ENCODE results near the gene REPIN1. TPM values are rescaled to one million over a fixed set of nuclear protein-coding genes. Genes with fewer than 3 reads are reported as not detected.

Gene REPIN1
- total and polyA plus RNA-seq, 2 donors (not counting 1 experiment from before 2014, with no cell fraction given), result 165 to 190 TPM

- H3K9me3 Mint-ChIP-seq (ENCODE audit: insufficient read depth), result no peaks in the 10 kb centered on the region
- DNase-seq (peak; percentile 93), ATAC-seq (ENCODE audit: low read depth) (peak; percentile 91)
- H3K79me2 ChIP-seq (ENCODE audit: control insufficient read depth, insufficient read depth, low read length), result peaks cover 32% of the 10 kb centered on the region
- peak within 1 kb of the TSS; percentile 84 for H3K9ac ChIP-seq (ENCODE audit: low read length)
- H3K4me1 ChIP-seq (ENCODE audit: control insufficient read depth in 2 of 2, insufficient read depth in 2 of 2, low read length in 2 of 2), result peaks cover 22 to 59% of the 10 kb centered on the region in 2 donors
- peaks cover 0 to 7% of the 10 kb centered on the region in 2 experiments for H3K36me3 ChIP-seq (replicated peaks in 1 of 2; ENCODE audit: control extremely low read depth in 1 of 2, control insufficient read depth in 1 of 2, extremely low read depth in 1 of 2, insufficient read depth in 2 of 2, low read length in 1 of 2)
- CTCF ChIA-PET, result interaction anchor here (1.0 to 2.4 kb wide), 6 partner anchors 10 to 73 kb away, joined by 3 to 35 read pairs (median 6); partner anchors contain the start of gene REPIN1
- peak within 1 kb of the TSS; percentile 90 for H3K27ac Mint-ChIP-seq
- intact Hi-C loops (cut with micrococcal nuclease), result loop anchor here (1.0 to 5.0 kb wide), 8 partner anchors 10 to 649 kb away; partner anchors contain the start of genes ABCB8, ACTR3C and LRRC61
- H3K4me3 Mint-ChIP-seq, result peak within 1 kb of the TSS; percentile 96
- whole genome bisulfite sequencing (ENCODE audit: insufficient coverage), result under 1% methylated on average over 56 of the region's 60 CpGs
- TF ChIP-seq CTCF (IDR thresholded peaks at IDR 0.05), result peak; percentile 14
- TF ChIP-seq EZH2 (IDR thresholded peaks at IDR 0.05; ENCODE audit: borderline replicate concordance, insufficient read depth, low read depth, low read length, poor library complexity, severe bottlenecking), result no peak
- H4K20me1 ChIP-seq (ENCODE audit: control insufficient read depth, insufficient read depth, low read length, poor library complexity, severe bottlenecking), result peaks cover 6% of the 10 kb centered on the region
- POLR2A ChIA-PET, result interaction anchor here (2.8 to 4.4 kb wide), 2 partner anchors 11 to 27 kb away, joined by 38 to 64 read pairs; partner anchors contain the start of gene REPIN1
- H3K27ac ChIP-seq (ENCODE audit: low read length in 2 of 2), result peak within 1 kb of the TSS; percentile 84 to 85
- no peaks in the 10 kb centered on the region for H3K27me3 Mint-ChIP-seq
- H3K9me3 ChIP-seq (ENCODE audit: control extremely low read depth in 1 of 3, control insufficient read depth in 2 of 3, insufficient read depth in 1 of 3, low read length in 2 of 3), result no peaks in the 10 kb centered on the region
- H2AFZ ChIP-seq (ENCODE audit: insufficient read depth, low read depth, low read length, poor library complexity, severe bottlenecking), result peak within 1 kb of the TSS; percentile 86
- H3K4me3 ChIP-seq (ENCODE audit: control extremely low read depth in 1 of 5, extremely low read depth in 1 of 5, insufficient read depth in 1 of 5, low read depth in 2 of 5, low read length in 4 of 5), result peak within 1 kb of the TSS; percentile 45 to 91 (median 77)
- H3K27me3 ChIP-seq (replicated peaks in 1 of 4; ENCODE audit: control extremely low read depth in 1 of 4, control insufficient read depth in 3 of 4, insufficient read depth in 4 of 4, low read length in 3 of 4), result no peaks in the 10 kb centered on the region
- peaks cover 71% of the 10 kb centered on the region for H3K4me1 Mint-ChIP-seq
- H3K4me2 ChIP-seq (replicated peaks; ENCODE audit: low read depth, low read length, poor library complexity, severe bottlenecking), result peak within 1 kb of the TSS; percentile 97
Observed at GRCh38 chr7:150378853-150379440, 10.3 kb downstream of the REPIN1 start, which contains the start of gene ZNF775. Gene ZNF775 (plus strand): TSS chr7:150379330. CDS start chr7:150388471, 9,141 bp downstream.
